HuH-7 (cell line): ENCODE data around the gene DNAJA3.
A peak's percentile ranks its signal among the peaks of the same experiment; 100 is the strongest.

ENCODE experiments used
- DNase-seq: peaks from one replicate; pipeline ENCODE4 v3.0.0; 2011; ENCODE audit warnings: low spot score

Gene DNAJA3

GRCh38 chr16:4407543-4408322 lies 17.9 kb upstream of the DNAJA3 start:
- no peak for DNase-seq

- DNase-seq, result no peak
Observed at GRCh38 chr16:4408323-4408690, 17.4 kb upstream of the DNAJA3 start.

- DNase-seq, result no peak
Observed at GRCh38 chr16:4409081-4409932, 16.4 kb upstream of the DNAJA3 start.

DNA sequence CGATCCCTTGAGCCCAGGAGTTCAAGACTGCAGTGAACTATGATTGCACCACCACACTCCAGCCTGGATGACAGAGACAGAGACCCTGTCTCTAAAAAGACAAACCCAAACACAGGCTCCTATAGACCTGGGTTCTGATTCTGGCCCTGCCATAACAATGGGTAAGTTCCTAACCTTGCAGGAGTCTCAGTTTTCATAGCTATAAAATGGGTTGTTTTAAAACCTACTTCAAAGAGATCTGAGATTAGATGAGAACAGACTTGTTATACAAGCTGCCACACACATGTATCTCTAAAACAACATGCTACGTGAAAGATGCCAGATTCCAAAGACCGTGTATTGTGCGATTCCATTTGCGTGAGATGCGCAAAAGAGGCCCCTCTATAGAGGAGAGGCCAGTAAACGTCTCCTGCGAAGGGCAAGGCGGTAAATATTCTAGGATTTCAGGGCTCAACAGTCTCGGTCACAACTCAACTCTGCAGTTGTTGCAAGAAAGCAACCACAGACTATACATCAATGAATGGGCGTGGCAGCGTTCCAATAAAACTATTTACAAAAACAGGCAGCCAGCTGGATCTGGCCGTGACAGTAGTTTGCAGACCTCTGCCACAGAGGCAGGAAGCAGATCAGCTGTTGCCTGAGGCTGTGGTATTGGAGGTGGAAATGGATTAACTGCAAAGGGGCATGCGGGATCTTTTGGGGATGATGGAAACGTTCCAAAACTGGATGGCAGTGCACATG lies 15.2 kb upstream of the DNAJA3 start:
- no peak for DNase-seq

DNA sequence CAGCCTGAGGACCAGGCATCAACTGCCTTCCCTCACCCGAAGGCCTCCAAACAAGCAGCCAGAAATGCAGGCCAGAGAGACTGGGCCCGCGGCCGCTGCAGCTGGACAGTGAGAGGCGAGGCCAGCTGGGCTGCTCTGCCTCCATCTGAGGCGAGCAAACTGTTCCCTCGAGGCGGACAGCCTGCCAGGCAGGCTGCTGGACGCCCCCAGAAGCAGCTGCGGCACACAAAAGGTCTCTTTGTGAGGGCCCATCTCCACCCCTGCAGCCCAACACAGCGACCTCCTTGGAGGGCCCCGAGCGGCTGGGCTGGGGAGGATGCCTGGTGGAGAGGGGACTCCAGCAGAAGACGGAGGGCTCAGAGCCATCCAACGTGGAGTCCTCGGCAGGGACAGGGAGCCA lies 14.0 kb upstream of the DNAJA3 start:
- no peak for DNase-seq

- DNase-seq, result no peak
Observed at GRCh38 chr16:4412159-4412558, 13.5 kb upstream of the DNAJA3 start.

GRCh38 chr16:4412854-4413253 lies 12.8 kb upstream of the DNAJA3 start:
- no peak for DNase-seq

DNA sequence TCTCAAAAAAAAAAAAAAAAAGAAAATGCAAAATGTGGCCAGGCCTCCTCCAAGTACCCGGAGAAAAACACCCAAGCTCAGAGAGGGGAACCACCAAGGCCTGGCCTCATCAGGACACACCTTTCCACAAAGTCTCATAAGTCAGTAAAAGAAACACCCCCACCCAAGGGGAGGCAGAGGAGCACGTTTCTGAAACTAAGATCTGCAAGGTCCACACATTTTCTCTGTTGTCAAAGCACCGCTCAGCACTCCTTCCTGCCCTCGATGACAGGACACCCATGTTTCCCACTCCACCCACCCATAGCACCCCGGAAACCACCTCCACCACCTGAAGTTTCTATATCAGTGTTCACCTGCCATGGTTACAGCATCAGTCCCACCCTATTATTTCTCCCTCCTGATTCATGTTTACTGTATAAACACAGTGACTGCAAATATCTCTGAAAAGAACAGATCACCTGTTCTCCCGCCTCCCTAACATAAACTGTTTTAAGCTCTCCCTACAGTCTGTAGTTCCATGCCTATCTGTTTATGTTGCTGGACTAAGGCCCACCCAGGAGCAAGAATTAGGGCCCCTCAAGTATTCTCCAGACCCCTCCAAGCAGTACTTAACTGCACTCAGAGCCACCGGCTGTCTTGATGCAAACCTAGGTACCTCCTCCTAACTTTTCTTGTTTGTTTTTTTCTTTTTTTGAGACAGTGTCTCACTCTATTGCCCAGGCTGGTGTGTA lies 11.3 kb upstream of the DNAJA3 start:
- DNase-seq, result no peak

DNA sequence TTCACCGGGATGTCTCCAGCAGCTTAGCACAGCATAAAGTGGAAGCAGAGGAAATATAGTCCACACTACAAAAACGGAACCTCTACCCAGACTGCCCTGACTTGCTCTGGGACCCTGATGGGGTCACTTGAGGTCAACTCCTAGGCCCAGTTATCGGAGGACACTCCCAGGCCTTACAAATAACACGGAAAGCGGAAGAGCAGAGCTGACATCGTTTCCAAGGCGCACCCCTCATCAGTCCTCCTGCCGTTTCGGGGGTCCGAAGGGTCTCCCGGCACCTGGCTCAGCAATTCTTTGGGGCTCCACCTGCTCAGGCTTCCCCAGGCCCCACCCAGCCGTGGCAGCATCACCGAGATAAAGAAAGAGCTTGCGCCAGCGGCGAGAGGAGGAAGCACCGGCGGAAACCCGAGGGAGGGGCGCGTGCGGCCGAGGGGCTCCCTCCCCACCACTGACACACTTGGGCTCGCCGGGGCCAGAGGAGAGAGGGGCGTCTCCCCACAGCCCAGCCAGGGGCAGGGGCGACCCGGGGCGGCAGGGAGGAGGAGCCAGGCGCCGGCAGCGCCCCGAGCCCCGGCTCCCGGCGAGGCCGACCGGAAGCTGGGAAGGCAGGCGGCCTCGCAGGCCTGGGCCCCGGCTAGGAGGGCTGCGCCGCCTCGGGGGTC lies 10.0 kb upstream of the DNAJA3 start:
- peak; percentile 53 for DNase-seq

- DNase-seq, result peak; percentile 95
Observed at GRCh38 chr16:4416200-4417032, 9.3 kb upstream of the DNAJA3 start, which contains the start of gene CORO7. CORO7 (minus strand) TSS chr16:4416596; CDS start chr16:4416518, 78 bp downstream.

- DNase-seq, result no peak
Observed at GRCh38 chr16:4419402-4419959, 6.2 kb upstream of the DNAJA3 start.

GRCh38 chr16:4420505-4421105 lies 5.1 kb upstream of the DNAJA3 start:
- DNase-seq, result no peak

DNA sequence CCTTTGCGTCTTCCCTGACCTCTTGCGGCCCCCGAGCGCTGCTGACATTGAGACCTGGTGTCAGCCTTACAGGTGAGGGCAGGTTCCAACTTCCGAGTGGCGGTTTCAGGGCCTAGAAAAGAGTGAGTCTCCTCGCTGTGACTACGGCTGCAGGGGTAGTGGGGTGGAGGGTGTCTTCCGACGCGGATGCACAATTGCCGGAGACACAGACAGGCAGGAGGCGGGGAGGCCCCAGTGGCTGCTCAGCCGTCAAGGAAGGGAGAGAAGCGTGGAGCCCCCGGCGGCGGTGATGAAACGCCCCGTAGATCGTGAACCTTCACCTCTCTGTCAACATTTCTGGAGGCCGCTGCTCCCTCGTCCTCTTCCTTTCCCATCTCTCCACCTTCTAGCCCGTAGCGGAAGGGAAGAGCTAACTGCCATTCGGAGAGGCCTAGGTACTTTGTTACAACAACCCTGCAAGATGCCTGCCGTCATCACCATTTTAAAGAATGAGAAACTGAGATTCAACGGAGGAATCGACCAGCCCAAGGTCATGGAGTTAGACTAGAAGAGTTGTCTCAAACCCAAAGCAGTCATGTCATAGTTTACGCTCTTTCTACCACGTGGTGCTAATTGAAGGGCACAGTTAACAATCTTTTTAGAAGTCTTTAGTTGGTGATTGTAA lies 485 bp downstream of the DNAJA3 start:
- DNase-seq, result peak; percentile 49

GRCh38 chr16:4426722-4427372 lies 1.2 kb downstream of the DNAJA3 start:
- DNase-seq, result no peak

- DNase-seq, result no peak
Observed at GRCh38 chr16:4428500-4428899, 2.8 kb downstream of the DNAJA3 start.

DNA sequence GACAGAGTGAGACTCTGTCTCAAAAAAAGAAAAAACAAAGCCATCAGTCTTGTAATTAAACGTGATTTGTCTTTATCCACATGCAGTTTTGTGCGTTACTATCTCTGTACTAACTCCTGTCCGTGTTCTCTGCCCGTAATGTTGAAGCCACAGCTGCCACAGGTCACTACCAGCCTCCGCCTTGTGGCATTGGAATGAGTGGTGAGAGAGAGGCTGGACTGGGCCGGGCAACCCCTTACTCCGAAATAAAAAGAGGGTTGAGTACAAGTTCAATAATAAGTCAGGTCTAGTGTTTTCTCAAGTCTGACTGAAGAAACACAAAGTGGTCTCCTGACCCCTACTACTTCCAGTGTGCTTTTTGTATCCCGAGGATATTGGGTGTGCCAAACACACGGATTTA lies 5.4 kb downstream of the DNAJA3 start:
- no peak for DNase-seq

DNA sequence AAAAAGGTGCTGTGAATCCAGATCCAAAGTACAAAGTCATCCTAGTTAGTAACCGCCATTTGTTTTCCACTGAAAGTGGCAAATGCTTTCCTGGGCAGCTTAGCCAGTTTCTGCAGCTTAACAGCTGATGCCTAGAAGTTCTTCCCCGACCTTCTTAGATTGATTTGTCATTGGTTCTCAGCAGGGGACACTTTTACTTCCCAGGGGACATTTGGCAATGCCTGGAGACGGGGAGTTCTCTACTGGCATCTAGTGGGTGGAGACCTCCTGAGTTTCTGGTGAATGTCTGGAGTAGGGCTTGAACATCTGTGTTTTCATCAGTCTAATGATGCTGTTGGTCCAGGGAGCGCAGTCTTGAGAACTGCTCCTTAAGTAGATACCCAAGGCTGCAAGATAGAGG lies 7.6 kb downstream of the DNAJA3 start:
- DNase-seq, result no peak

- DNase-seq, result no peak
Observed at GRCh38 chr16:4433914-4434787, 8.5 kb downstream of the DNAJA3 start.
